Measurements from ENCODE around the gene NFATC3. TPM values are rescaled to one million over a fixed set of nuclear protein-coding genes. Genes with fewer than 3 reads are reported as not detected.

The NFATC3 gene
- total and polyA plus RNA-seq, 8 donors: 5.5 to 385 (median 20.6) TPM

DNA sequence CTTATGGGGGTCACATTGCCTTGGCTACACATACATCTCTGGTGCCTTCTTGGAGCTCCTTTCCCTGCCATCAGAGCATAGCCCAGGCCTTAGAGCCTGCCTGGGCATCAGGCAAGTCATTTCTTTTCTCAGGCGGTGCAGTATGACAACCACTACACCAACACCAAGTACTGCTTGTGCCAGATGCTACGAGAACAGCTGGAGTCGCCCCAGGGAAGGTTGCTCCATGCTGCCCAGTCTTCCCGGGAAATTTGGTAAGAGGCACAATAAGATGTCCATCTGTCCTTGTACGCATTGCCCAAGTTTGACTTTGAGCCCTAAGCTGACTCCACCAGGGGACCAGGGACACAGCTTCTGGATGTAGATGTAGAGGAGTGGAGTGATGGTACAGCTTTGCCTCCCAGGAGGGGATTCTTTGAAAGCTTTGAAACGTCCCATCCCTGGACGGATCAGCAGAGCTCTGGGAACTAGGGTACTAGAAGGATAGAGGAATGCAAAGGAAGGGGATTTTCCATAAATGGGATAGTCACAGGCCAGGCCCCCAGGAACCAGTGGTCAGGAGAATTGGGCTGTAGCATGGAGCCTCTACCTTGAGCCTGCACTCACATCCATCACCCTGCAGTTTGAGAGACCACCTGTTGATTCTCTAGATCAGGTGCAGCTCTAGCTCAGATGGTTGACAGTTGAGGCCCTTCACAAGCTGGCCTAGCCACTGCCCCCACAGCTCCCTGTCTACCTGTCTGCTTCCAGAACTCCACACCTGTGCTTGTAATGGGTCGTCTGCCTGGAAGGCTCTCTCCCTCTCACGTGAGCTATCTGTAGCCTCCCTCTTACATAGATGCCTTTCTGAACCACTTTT lies 11.0 kb upstream of the NFATC3 start:
- Histone ChIP-seq H3K27ac (peak overlapping the region in 1 of 5 donors; percentile 42), H3K4me1 (peaks cover 0 to 41% (median 12%) of the 10 kb centered on the region in 4 donors), H3K27me3 (no peaks in the 10 kb centered on the region), H3K36me3 (peaks cover 32 to 100% (median 97%) of the 10 kb centered on the region in 4 donors), H3K9me3 (no peaks in the 10 kb centered on the region), H3K4me3 (no peak overlapping the region)
- intact Hi-C loops (cut with DNase I; ENCODE audit: low total_unique reads): no loop called here
- TF ChIP-seq POLR2AphosphoS5 (IDR thresholded peaks at IDR 0.05): no peak
- no peak for TF ChIP-seq POLR2A (IDR thresholded peaks at IDR 0.05)
- no peak for TF ChIP-seq CTCF (IDR thresholded peaks at IDR 0.05)
- TF ChIP-seq EP300 (IDR thresholded peaks at IDR 0.05): no peak
- DNase-seq: no peak
- 89 to 95% (median 93%) methylated on average over 9 of the region's 9 CpGs for WGBS, 5 donors

DNA sequence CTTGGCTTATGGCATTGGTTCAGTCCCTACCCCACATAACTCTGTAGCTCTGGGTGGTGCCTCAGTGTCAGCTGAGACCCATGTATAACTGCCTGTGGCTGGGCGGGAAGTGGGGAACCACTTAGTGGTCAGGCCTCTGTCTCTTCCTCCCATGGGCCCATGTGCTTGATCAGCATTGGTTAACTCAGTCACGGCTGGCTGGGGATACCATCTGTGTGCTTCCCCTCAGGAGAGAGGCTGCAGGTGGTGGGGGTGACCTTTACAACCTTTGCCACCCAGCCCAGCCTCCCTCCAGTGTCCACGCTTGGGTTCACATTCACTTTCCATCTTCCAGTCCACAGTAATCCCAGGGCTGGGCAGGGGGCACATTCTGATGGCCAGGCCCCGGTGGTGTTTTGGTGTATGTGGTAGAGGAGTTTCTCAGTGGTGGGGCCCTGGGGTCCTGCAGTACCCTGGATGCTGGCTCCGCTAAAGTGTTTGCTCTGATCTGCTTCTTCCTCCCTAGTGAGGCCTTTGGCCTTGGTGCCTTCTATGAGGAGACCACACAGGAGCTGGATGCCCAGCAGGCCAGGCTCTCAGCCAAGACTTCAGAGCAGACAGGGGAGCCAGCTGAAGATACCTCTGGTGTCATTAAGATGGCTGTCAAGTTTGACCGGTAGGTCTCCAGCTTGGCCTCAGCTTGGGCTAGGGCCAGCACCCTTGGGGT lies 10.2 kb upstream of the NFATC3 start:
- 77 to 85% (median 83%) methylated on average over 6 of the region's 6 CpGs for WGBS, 5 donors
- Histone ChIP-seq H3K4me1 (peaks cover 6 to 41% (median 13%) of the 10 kb centered on the region in 4 donors), H3K27me3 (no peaks in the 10 kb centered on the region), H3K27ac (peak overlapping the region in 2 of 5 donors; percentile 22 to 42), H3K4me3 (no peak overlapping the region), H3K9me3 (no peaks in the 10 kb centered on the region), H3K36me3 (peaks cover 32 to 96% (median 90%) of the 10 kb centered on the region in 4 donors)
- TF ChIP-seq CTCF (IDR thresholded peaks at IDR 0.05): no peak
- no peak for TF ChIP-seq EP300 (IDR thresholded peaks at IDR 0.05)
- TF ChIP-seq POLR2A (IDR thresholded peaks at IDR 0.05): no peak
- TF ChIP-seq POLR2AphosphoS5 (IDR thresholded peaks at IDR 0.05): no peak
- intact Hi-C loops (cut with DNase I; ENCODE audit: low total_unique reads): no loop called here
- DNase-seq: peak; percentile 53 to 60

DNA sequence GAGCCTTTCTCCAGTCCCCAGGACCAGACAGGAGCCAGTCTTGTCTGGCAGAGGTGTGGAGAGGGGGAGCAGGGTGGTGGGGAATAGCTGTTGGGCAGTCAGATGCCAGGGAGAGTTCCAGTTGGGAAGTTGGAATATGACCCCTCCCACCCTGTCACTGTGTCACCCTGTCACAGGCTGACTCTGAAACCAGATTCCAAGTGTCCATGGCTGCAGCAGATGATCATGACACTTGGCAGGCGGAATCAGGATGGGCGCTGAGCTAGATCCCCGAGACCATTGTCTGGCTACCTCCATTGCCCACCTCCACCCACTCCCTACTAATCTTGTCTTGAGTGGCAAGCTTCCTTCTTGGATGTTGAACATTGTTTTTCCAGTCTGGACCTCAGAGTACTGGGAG lies 9.2 kb upstream of the NFATC3 start:
- no peak overlapping the region for H3K27ac ChIP-seq
- no peak for DNase-seq
- WGBS, 5 donors: 81 to 100% (median 93%) methylated on average over 3 of the region's 3 CpGs
- intact Hi-C loops (cut with DNase I; ENCODE audit: low total_unique reads): no loop called here
- no peak overlapping the region for H3K4me3 ChIP-seq
- TF ChIP-seq EP300 (IDR thresholded peaks at IDR 0.05): no peak
- no peak for TF ChIP-seq POLR2AphosphoS5 (IDR thresholded peaks at IDR 0.05)
- TF ChIP-seq POLR2A (IDR thresholded peaks at IDR 0.05): no peak
- no peak for TF ChIP-seq CTCF (IDR thresholded peaks at IDR 0.05)
- H3K27me3 ChIP-seq: no peaks in the 10 kb centered on the region
- H3K9me3 ChIP-seq: no peaks in the 10 kb centered on the region
- H3K4me1 ChIP-seq: peaks cover 12 to 42% (median 22%) of the 10 kb centered on the region in 4 donors
- peaks cover 29 to 86% (median 81%) of the 10 kb centered on the region in 4 donors for H3K36me3 ChIP-seq

DNA sequence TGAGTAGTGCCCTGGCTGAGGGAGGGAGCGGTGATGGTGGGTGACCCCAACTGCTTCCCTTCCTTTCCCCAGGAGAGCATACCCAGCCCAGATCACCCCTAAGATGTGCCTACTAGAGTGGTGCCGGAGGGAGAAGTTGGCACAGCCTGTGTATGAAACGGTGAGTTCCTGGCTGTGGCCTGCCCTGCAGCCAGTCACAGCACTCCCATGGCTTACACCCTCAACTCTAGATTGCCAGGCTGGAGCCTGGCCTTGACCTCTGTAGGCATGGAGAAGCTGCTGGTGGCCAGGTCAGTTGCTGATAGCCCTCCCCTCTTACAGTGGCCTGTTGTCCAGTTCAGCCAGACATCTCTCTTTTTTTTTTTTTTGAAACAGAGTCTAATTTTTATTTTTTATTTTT lies 8.6 kb upstream of the NFATC3 start:
- Histone ChIP-seq H3K4me1 (peaks cover 12 to 45% (median 24%) of the 10 kb centered on the region in 4 donors), H3K4me3 (no peak overlapping the region), H3K27me3 (no peaks in the 10 kb centered on the region), H3K27ac (no peak overlapping the region), H3K9me3 (no peaks in the 10 kb centered on the region), H3K36me3 (peaks cover 23 to 80% (median 75%) of the 10 kb centered on the region in 4 donors)
- TF ChIP-seq CTCF (IDR thresholded peaks at IDR 0.05) (no peak), POLR2A (IDR thresholded peaks at IDR 0.05) (no peak), EP300 (IDR thresholded peaks at IDR 0.05) (no peak), POLR2AphosphoS5 (IDR thresholded peaks at IDR 0.05) (no peak)
- DNase-seq: no peak
- intact Hi-C loops (cut with DNase I; ENCODE audit: low total_unique reads): no loop called here
- WGBS, 5 donors: 81 to 96% (median 88%) methylated on average over 2 to 3 of the region's 3 CpGs
